K562 (cell line): Measurements from ENCODE around the gene SLC6A20. TPM values are rescaled to one million over a fixed set of nuclear protein-coding genes. Genes with fewer than 3 reads are reported as not detected.

ENCODE experiments used
- ATAC-seq: fragments of 200-7000 bp; cut with Tn5 transposase; 3 replicates; pipeline ENCODE4 v1.9.1; 2020; ENCODE audit warnings: moderate library complexity
- BruUV-seq: library from RNA; stranded (reverse); fragments of 400-500 nt; replicated peaks from 2 replicates; lab custom pipeline; 2021; lab: Mats Ljungman, UMichigan
- CTCF ChIA-PET: fragments of 300-600 bp; formaldehyde crosslinking; extraction: SDS; loops from one replicate; lab custom pipeline; 2021; ENCODE audit warnings: low intra/inter-chr PET ratio; lab: Yijun Ruan, JAX
- POLR2A ChIA-PET: fragments of 300-600, 350-650 bp; sonication (Branson Sonifier 250); formaldehyde crosslinking; extraction: SDS; loops from one replicate; lab custom pipeline; 2021; ENCODE audit warnings: antibody characterized with exemption, inconsistent platforms; lab: Yijun Ruan, JAX
- DNase-seq, 4 experiments: peaks; one replicate each; pipeline versions ENCODE4 v3.0.0 to v3.0.0-alpha.2; 2011 to 2018; ENCODE audit warnings: low spot score in 3 of 4, mixed read lengths in 3 of 4; ENCODE audit errors: extremely low read depth in 1 of 4
- FAIRE-seq: peaks from 2 replicates; lab custom pipeline; 2011; peaks lifted over from hg19 to GRCh38; lab: Jason Lieb, UNC
- H2AFZ ChIP-seq: 2 replicates; pipeline ENCODE4 v1.6.0; 2011; ENCODE audit warnings: low read depth, low read length, control low read depth, inconsistent platforms
- H3K27ac ChIP-seq: fragments of 200-600 bp; 3 replicates; pipeline ENCODE4 v1.8.0; 2011; ENCODE audit warnings: low read depth, mild to moderate bottlenecking, control low read depth, inconsistent platforms, low read length, moderate library complexity, mixed read lengths; ENCODE audit errors: extremely low read depth
- H3K27me3 ChIP-seq, 2 experiments: fragments of 300-600 bp in 1 of 2; 2 replicates in 1 of 2; 3 replicates in 1 of 2; pipeline versions ENCODE4 v1.6.0 to v1.8.0; 2011; ENCODE audit warnings: inconsistent platforms in 2 of 2, low read length in 2 of 2, mild to moderate bottlenecking in 1 of 2, mixed read lengths in 1 of 2, moderate library complexity in 1 of 2; ENCODE audit not compliant: control insufficient read depth in 2 of 2, insufficient read depth in 2 of 2
- H3K36me3 ChIP-seq: fragments of 300-600 bp; 3 replicates; pipeline ENCODE4 v1.8.0; 2011; ENCODE audit warnings: mild to moderate bottlenecking, low read length, inconsistent platforms; ENCODE audit not compliant: control insufficient read depth, insufficient read depth
- H3K4me1 ChIP-seq, 2 experiments: fragments of 200-600 bp in 1 of 2; replicated peaks in 1 of 2; 2 replicates in 1 of 2; 3 replicates in 1 of 2; pipeline versions ENCODE4 v1.5.1 to v1.8.0; 2011; ENCODE audit warnings: inconsistent platforms in 2 of 2, low read length in 2 of 2, mild to moderate bottlenecking in 1 of 2, mixed read lengths in 1 of 2, moderate library complexity in 1 of 2; ENCODE audit not compliant: control insufficient read depth in 2 of 2, insufficient read depth in 2 of 2
- H3K4me2 ChIP-seq: 2 replicates; pipeline ENCODE4 v1.6.1; 2011; ENCODE audit warnings: low read length, control low read depth, inconsistent platforms, mixed read lengths; ENCODE audit not compliant: insufficient read depth
- H3K4me3 ChIP-seq: fragments of 200-600 bp; sonication (generic), shearing (Covaris generic); 2 replicates; pipeline ENCODE4 v1.5.1; 2016; ENCODE audit warnings: control low read depth, inconsistent platforms
- H3K79me2 ChIP-seq: fragments of 200-600 bp; 3 replicates; pipeline ENCODE4 v1.8.0; 2011; ENCODE audit warnings: low read length, inconsistent platforms; ENCODE audit not compliant: control insufficient read depth, insufficient read depth
- H3K9ac ChIP-seq, 2 experiments: 2 replicates each; pipeline versions ENCODE4 v1.6.0 to v1.6.1; 2011; ENCODE audit warnings: low read depth in 2 of 2, low read length in 2 of 2, control low read depth in 1 of 2, inconsistent platforms in 1 of 2, mild to moderate bottlenecking in 1 of 2, mixed read lengths in 1 of 2; ENCODE audit not compliant: insufficient read depth in 1 of 2
- H3K9me1 ChIP-seq: one replicate; pipeline ENCODE4 v1.6.0; 2011; ENCODE audit warnings: inconsistent platforms, mild to moderate bottlenecking, low read length, moderate library complexity; ENCODE audit not compliant: control insufficient read depth, insufficient read depth
- H3K9me3 ChIP-seq: replicated peaks from 2 replicates; pipeline ENCODE4 v1.5.1; 2011; ENCODE audit warnings: low read depth, low read length, inconsistent platforms; ENCODE audit not compliant: control insufficient read depth, insufficient read depth
- H4K20me1 ChIP-seq: replicated peaks from 2 replicates; pipeline ENCODE4 v1.6.1; 2011; ENCODE audit warnings: low read length, inconsistent platforms, mixed read lengths; ENCODE audit not compliant: control insufficient read depth, insufficient read depth
- ARID1B ChIP-seq: fragments of 450-650 bp; IDR thresholded peaks from 2 replicates; pipeline ENCODE4 v1.6.1; 2016; ENCODE audit warnings: antibody characterized with exemption, mild to moderate bottlenecking, inconsistent platforms
- BACH1 ChIP-seq: fragments of 200-800 bp; sonication (Bioruptor generic); IDR thresholded peaks from 2 replicates; pipeline ENCODE4 v1.6.1; 2016; ENCODE audit warnings: missing genetic modification characterization, missing compliant biosample characterization
- FOXJ2 ChIP-seq: fragments of 200-800 bp; sonication (Bioruptor generic); IDR thresholded peaks from 2 replicates; pipeline ENCODE4 v1.6.1; 2016; ENCODE audit warnings: missing genetic modification characterization, missing compliant biosample characterization
- FOXK2 ChIP-seq, 2 experiments: fragments of 450-650 bp; IDR thresholded peaks in 1 of 2; conservative IDR thresholded peaks in 1 of 2; 2 replicates each; pipeline ENCODE4 v1.6.1; 2016; ENCODE audit warnings: low read depth in 2 of 2, mild to moderate bottlenecking in 1 of 2
- JUND ChIP-seq, 2 experiments: IDR thresholded peaks; 2 replicates in 1 of 2; 3 replicates in 1 of 2; pipeline ENCODE4 v1.6.1; 2011; ENCODE audit warnings: borderline replicate concordance in 2 of 2, low read depth in 2 of 2, low read length in 2 of 2, improper control_type of control experiment in 1 of 2, missing biosample characterization in 1 of 2, missing genetic modification characterization in 1 of 2, missing genetic modification reagents in 1 of 2
- MBD1 ChIP-seq: fragments of 250-450 bp; sonication (Bioruptor Pico); IDR thresholded peaks from 2 replicates; pipeline ENCODE4 v1.8.0; 2022; ENCODE audit warnings: inconsistent platforms
- PHF21A ChIP-seq: fragments of 450-650 bp; IDR thresholded peaks from 2 replicates; pipeline ENCODE4 v1.6.1; 2017; ENCODE audit warnings: low read depth, borderline replicate concordance
- RB1 ChIP-seq: fragments of 450-650 bp; IDR thresholded peaks from 2 replicates; pipeline ENCODE4 v1.6.1; 2017; ENCODE audit warnings: low read depth, mild to moderate bottlenecking
- RBM17 ChIP-seq: fragments of 200-400 bp; formaldehyde crosslinking; IDR thresholded peaks from 2 replicates; pipeline ENCODE4 v1.6.1; 2017; ENCODE audit warnings: low read depth, mild to moderate bottlenecking, low read length, borderline replicate concordance
- SIN3B ChIP-seq: fragments of 450-650 bp; IDR thresholded peaks from 2 replicates; pipeline ENCODE4 v1.6.1; 2017; ENCODE audit warnings: low read depth, mild to moderate bottlenecking, moderate library complexity
- TEAD1 ChIP-seq, 2 experiments: fragments of 450-650 bp in 1 of 2; sonication (generic) in 1 of 2; formaldehyde crosslinking; IDR thresholded peaks; 2 replicates each; pipeline versions ENCODE4 v1.4.0 to v1.8.0; 2020 to 2022; ENCODE audit warnings: mild to moderate bottlenecking in 2 of 2, missing genetic modification reagents in 1 of 2
- ZNF79 ChIP-seq: fragments of 250-450 bp; sonication (Bioruptor Pico); IDR thresholded peaks from 2 replicates; pipeline ENCODE4 v1.4.0; 2020; ENCODE audit warnings: low read depth, mild to moderate bottlenecking, moderate library complexity
- WGBS: fragments of 100-300 bp; shearing (Covaris generic); methylation state at CpG from one replicate; pipeline ENCODE4 v1.1.6; 2016; ENCODE audit warnings: low coverage, mixed read lengths; ENCODE audit not compliant: insufficient coverage; ENCODE audit errors: missing lambda C conversion rate; 5-methylcytosine and 5-hydroxymethylcytosine counted together
- in situ Hi-C: fragments of 300-500 bp; cut with MboI; formaldehyde crosslinking; loops from 4 replicates; pipeline ENCODE4 v1.15.0; 2018; ENCODE audit warnings: inconsistent platforms, mixed read lengths
- intact Hi-C: fragments of 100-400 bp; cut with micrococcal nuclease; formaldehyde crosslinking; loops from 2 replicates; pipeline ENCODE4 v1.14.2; 2022
- polyA plus RNA-seq, 8 experiments: library from polyadenylated mRNA; depleted of rRNA in 4 of 8; stranded (reverse) in 5 of 8; unstranded in 3 of 8; fragments of >200 nt; fragmentation: Nextera tagmentation in 2 of 8; fragmentation: Illumina TruSeq in 1 of 8; extraction: Ambion mirVana in 2 of 8; extraction: Trizol in 1 of 8; gene quantifications; 2 replicates each; pipeline versions ENCODE4 v1.2.1 to v1.2.3, GENCODE V29; 2011 to 2014; ENCODE audit warnings: inconsistent platforms in 1 of 8, missing spikeins in 1 of 8
- total RNA-seq, 7 experiments: library from RNA; depleted of rRNA in 6 of 7; stranded (reverse); fragments of >200 nt in 6 of 7; fragmentation: Illumina TruSeq in 2 of 7; extraction: Trizol in 2 of 7; gene quantifications; 2 replicates each; pipeline versions ENCODE4 v1.2.1 to v1.2.3, GENCODE V29; 2011 to 2021; ENCODE audit warnings: low replicate concordance in 1 of 7

SLC6A20 gene
- total and polyA plus RNA-seq, 9 of the 15 experiments (the other 6 are each of a cell fraction or from before 2014, with no cell fraction given), result not detected

GRCh38 chr3:45772341-45773035 lies 23.8 kb downstream of the SLC6A20 start:
- no TSS peak for BruUV-seq
- ChIA-PET CTCF (interaction anchor here (0.7 kb wide), 1 partner anchor 451 kb away, joined by 3 read pairs; no protein-coding TSS in a partner anchor), POLR2A (interaction anchor here (0.6 to 1.0 kb wide), 2 partner anchors 11 to 252 kb away, joined by 3 to 4 read pairs; no protein-coding TSS in a partner anchor)
- intact Hi-C loops, result no loop called here
- H3K79me2 ChIP-seq, result no peaks in the 10 kb centered on the region
- WGBS, result 2% methylated on average over 16 of the region's 16 CpGs
- ATAC-seq (no peak), FAIRE-seq (no peak), DNase-seq (no peak)
- H4K20me1 ChIP-seq, result no peaks in the 10 kb centered on the region; the same call in 1 of the 2 replicates
- H2AFZ ChIP-seq, result no peak overlapping the region
- no peak overlapping the region for H3K9ac ChIP-seq
- H3K9me1 ChIP-seq, result no peaks in the 10 kb centered on the region
- H3K27me3 ChIP-seq, result peaks cover 33 to 59% of the 10 kb centered on the region in 2 experiments; a peak in 4 of 5 replicates
- no peak overlapping the region for H3K4me2 ChIP-seq
- H3K4me3 ChIP-seq, result no peak overlapping the region
- no peaks in the 10 kb centered on the region for H3K9me3 ChIP-seq
- H3K36me3 ChIP-seq, result no peaks in the 10 kb centered on the region
- 0 out of 5 replicates have a peak, but pooled peaks cover 0 to 3% of the 10 kb centered on the region in 2 experiments for H3K4me1 ChIP-seq
- no peak overlapping the region for H3K27ac ChIP-seq
- TF ChIP-seq FOXK2 (conservative IDR thresholded peaks at IDR 0.05 in 1 of 2, IDR thresholded peaks at IDR 0.05 in 1 of 2; ENCODE audit: low read depth in 2 of 2) (no peak), RB1 (no peak), FOXJ2 (no peak), SIN3B (no peak)
- in situ Hi-C loops, result no loop called here

GRCh38 chr3:45771831-45772230 lies 24.5 kb downstream of the SLC6A20 start:
- H3K4me1 ChIP-seq, result 0 out of 5 replicates have a peak, but pooled peaks cover 0 to 3% of the 10 kb centered on the region in 2 experiments
- no peak overlapping the region for H3K4me3 ChIP-seq
- intact Hi-C loops (no loop called here), in situ Hi-C loops (no loop called here)
- CTCF ChIA-PET, result interaction anchor here (0.7 kb wide), 1 partner anchor 451 kb away, joined by 3 read pairs; no protein-coding TSS in a partner anchor
- no TSS peak for BruUV-seq
- peaks cover 31 to 53% of the 10 kb centered on the region in 2 experiments; a peak in 4 of 5 replicates for H3K27me3 ChIP-seq
- FAIRE-seq (no peak), DNase-seq (no peak), ATAC-seq (no peak)
- no peak overlapping the region for H2AFZ ChIP-seq
- no peak overlapping the region for H3K9ac ChIP-seq
- no peak overlapping the region for H3K4me2 ChIP-seq
- H3K9me1 ChIP-seq, result no peaks in the 10 kb centered on the region
- no peaks in the 10 kb centered on the region for H3K36me3 ChIP-seq
- no peaks in the 10 kb centered on the region for H3K9me3 ChIP-seq
- 7% methylated on average over 5 of the region's 5 CpGs for WGBS
- H4K20me1 ChIP-seq, result no peaks in the 10 kb centered on the region
- no peak overlapping the region for H3K27ac ChIP-seq
- TF ChIP-seq TEAD1 (CRISPR knock-in tag; IDR thresholded peaks at IDR 0.05) (no peak), RBM17 (no peak), MBD1 (CRISPR knock-in tag) (no peak), ARID1B (no peak), ZNF79 (no peak), JUND (IDR thresholded peaks at IDR 0.05; ENCODE audit: borderline replicate concordance, low read depth, low read length) (no peak), JUND (tag; IDR thresholded peaks at IDR 0.05; ENCODE audit: borderline replicate concordance, low read depth, low read length) (no peak), PHF21A (no peak), BACH1 (no peak)
- H3K79me2 ChIP-seq, result no peaks in the 10 kb centered on the region
- POLR2A ChIA-PET, result interaction anchor here (0.6 to 1.0 kb wide), 2 partner anchors 11 to 253 kb away, joined by 3 to 4 read pairs; no protein-coding TSS in a partner anchor
